ENCODE results near the gene FITM2.

GRCh38 chr20:44319839-44320422 is 8.9 kb upstream of the FITM2 start:
- TF ChIP-seq PPARA (CRISPR knock-in tag; IDR thresholded peaks at IDR 0.05; ENCODE audit: borderline replicate concordance) (no peak), ARNTL (CRISPR knock-in tag; IDR thresholded peaks at IDR 0.05; ENCODE audit: borderline replicate concordance, low read depth) (no peak), RARB (CRISPR knock-in tag; IDR thresholded peaks at IDR 0.05) (no peak), PATZ1 (CRISPR knock-in tag; IDR thresholded peaks at IDR 0.05; ENCODE audit: borderline replicate concordance) (no peak), ZFP30 (CRISPR knock-in tag; IDR thresholded peaks at IDR 0.05) (no peak), SNAI2 (CRISPR knock-in tag; IDR thresholded peaks at IDR 0.05) (no peak), CSRNP3 (CRISPR knock-in tag; IDR thresholded peaks at IDR 0.05) (no peak), CREB5 (CRISPR knock-in tag; IDR thresholded peaks at IDR 0.05; ENCODE audit: low read depth) (no peak), CSDC2 (CRISPR knock-in tag; IDR thresholded peaks at IDR 0.05) (no peak)

Data from SK-N-SH treated with all-trans-retinoic acid at 6 μM for 48 hours (cell line).